Fibroblast of lung (primary cell): ENCODE data around the gene COMT. TPM values are rescaled to one million over a fixed set of nuclear protein-coding genes. Genes with fewer than 3 reads are reported as not detected.

ENCODE experiments used
- DNase-seq, 2 donors: peaks; one replicate each; pipeline versions ENCODE4 v3.0.0 to v3.0.0-alpha.2; 2010; ENCODE audit warnings: low read depth in 2 of 2
- H2AFZ ChIP-seq: 2 replicates; pipeline ENCODE4 v1.5.1; 2012; ENCODE audit warnings: low read length, control low read depth, inconsistent platforms
- H3K27ac ChIP-seq: 2 replicates; pipeline ENCODE4 v1.5.1; 2011; ENCODE audit warnings: low read length, control low read depth; ENCODE audit not compliant: insufficient read depth
- H3K27me3 ChIP-seq: 2 replicates; pipeline ENCODE4 v1.5.1; 2011; ENCODE audit warnings: mild to moderate bottlenecking, low read length; ENCODE audit not compliant: control insufficient read depth, insufficient read depth
- H3K36me3 ChIP-seq: 2 replicates; pipeline ENCODE4 v1.5.1; 2011; ENCODE audit warnings: low read length; ENCODE audit not compliant: control insufficient read depth, insufficient read depth
- H3K4me1 ChIP-seq: 2 replicates; pipeline ENCODE4 v1.5.1; 2011; ENCODE audit warnings: low read length; ENCODE audit not compliant: control insufficient read depth, insufficient read depth; ENCODE audit errors: extremely low read depth
- H3K4me2 ChIP-seq: 2 replicates; pipeline ENCODE4 v1.5.1; 2011; ENCODE audit warnings: low read length, control low read depth; ENCODE audit not compliant: insufficient read depth; ENCODE audit errors: extremely low read depth
- H3K4me3 ChIP-seq, 4 experiments: fragments of 200-600 bp in 1 of 4; sonication (generic) in 1 of 4; replicated peaks in 1 of 4; 2 replicates each; pipeline ENCODE4 v1.5.1; 2011 to 2016; ENCODE audit warnings: low read length in 4 of 4, low read depth in 3 of 4, mild to moderate bottlenecking in 3 of 4, control low read depth in 2 of 4, inconsistent platforms in 1 of 4, mixed read lengths in 1 of 4; ENCODE audit not compliant: insufficient read depth in 1 of 4; ENCODE audit errors: control extremely low read depth in 1 of 4
- H3K79me2 ChIP-seq: 2 replicates; pipeline ENCODE4 v1.5.1; 2012; ENCODE audit warnings: mild to moderate bottlenecking, low read length, inconsistent platforms; ENCODE audit not compliant: control insufficient read depth, insufficient read depth
- H3K9ac ChIP-seq: 2 replicates; pipeline ENCODE4 v1.5.1; 2011; ENCODE audit warnings: mild to moderate bottlenecking, low read length, control low read depth; ENCODE audit not compliant: insufficient read depth
- H3K9me3 ChIP-seq: 2 replicates; pipeline ENCODE4 v1.5.1; 2012; ENCODE audit warnings: low read depth, low read length; ENCODE audit not compliant: control insufficient read depth, insufficient read depth
- H4K20me1 ChIP-seq: 2 replicates; pipeline ENCODE4 v1.5.1; 2011; ENCODE audit warnings: low read length; ENCODE audit not compliant: control insufficient read depth, insufficient read depth; ENCODE audit errors: extremely low read depth
- CTCF ChIP-seq, 2 donors: IDR thresholded peaks in 1 of 2; conservative IDR thresholded peaks in 1 of 2; 1 replicate in 1 of 2; 2 replicates in 1 of 2; pipeline ENCODE4 v1.5.1; 2011 to 2012; ENCODE audit warnings: low read length in 2 of 2, control low read depth in 1 of 2, inconsistent platforms in 1 of 2, low read depth in 1 of 2, mild to moderate bottlenecking in 1 of 2
- EZH2 ChIP-seq: IDR thresholded peaks from 2 replicates; pipeline ENCODE4 v1.5.1; 2012; ENCODE audit warnings: low read length, control low read depth, mild to moderate bottlenecking; ENCODE audit errors: missing control alignments
- polyA plus RNA-seq, 2 donors: library from polyadenylated mRNA; depleted of rRNA in 1 of 2; stranded (reverse) in 1 of 2; unstranded in 1 of 2; fragments of >200 nt; gene quantifications; 2 replicates each; pipeline ENCODE4 v1.2.1, GENCODE V29; 2011 to 2012; ENCODE audit warnings: missing spikeins in 1 of 2
- total RNA-seq: library from RNA; depleted of rRNA; stranded (reverse); fragments of >200 nt; gene quantifications from 2 replicates; pipeline ENCODE4 v1.2.1, GENCODE V29; 2014

COMT gene
- total and polyA plus RNA-seq, 2 donors (not counting 1 experiment from before 2014, with no cell fraction given): 208 to 305 TPM

- H2AFZ ChIP-seq: no peak overlapping the region
- H3K27ac ChIP-seq: no peak overlapping the region
- H3K4me3 ChIP-seq: no peak overlapping the region
- no peaks in the 10 kb centered on the region for H3K4me1 ChIP-seq
- H3K4me2 ChIP-seq: no peak overlapping the region
- H4K20me1 ChIP-seq: no peaks in the 10 kb centered on the region
- H3K79me2 ChIP-seq: no peaks in the 10 kb centered on the region
- peak; percentile 35 to 60 for DNase-seq
- H3K9me3 ChIP-seq: no peaks in the 10 kb centered on the region
- peaks cover 18% of the 10 kb centered on the region for H3K36me3 ChIP-seq
- no peak overlapping the region for H3K9ac ChIP-seq
- no peaks in the 10 kb centered on the region for H3K27me3 ChIP-seq
- TF ChIP-seq CTCF (conservative IDR thresholded peaks at IDR 0.05 in 1 of 2, IDR thresholded peaks at IDR 0.05 in 1 of 2; ENCODE audit: low read depth in 1 of 2, low read length in 2 of 2): peak; percentile 76 to 83
- no peak for TF ChIP-seq EZH2
Measured at GRCh38 chr22:19970479-19971275, 29.1 kb downstream of the COMT start.

- H4K20me1 ChIP-seq: no peaks in the 10 kb centered on the region
- H3K27me3 ChIP-seq: no peaks in the 10 kb centered on the region
- H3K9me3 ChIP-seq: no peaks in the 10 kb centered on the region
- H2AFZ ChIP-seq: no peak overlapping the region
- H3K4me1 ChIP-seq: no peaks in the 10 kb centered on the region
- no peak overlapping the region for H3K4me2 ChIP-seq
- H3K27ac ChIP-seq: no peak overlapping the region
- no peak overlapping the region for H3K4me3 ChIP-seq
- peaks cover 16% of the 10 kb centered on the region for H3K36me3 ChIP-seq
- H3K79me2 ChIP-seq: no peaks in the 10 kb centered on the region
- TF ChIP-seq CTCF (conservative IDR thresholded peaks at IDR 0.05 in 1 of 2, IDR thresholded peaks at IDR 0.05 in 1 of 2; ENCODE audit: low read depth in 1 of 2, low read length in 2 of 2) (no peak), EZH2 (no peak)
- H3K9ac ChIP-seq: no peak overlapping the region
- DNase-seq: no peak
Measured at GRCh38 chr22:19971276-19972124, 29.9 kb downstream of the COMT start.

GRCh38 chr22:19972251-19972650, 30.7 kb downstream of the COMT start:
- Histone ChIP-seq H3K9ac (no peak overlapping the region), H3K36me3 (peaks cover 16% of the 10 kb centered on the region), H3K27me3 (no peaks in the 10 kb centered on the region), H3K4me1 (no peaks in the 10 kb centered on the region), H3K79me2 (no peaks in the 10 kb centered on the region), H3K9me3 (no peaks in the 10 kb centered on the region), H4K20me1 (no peaks in the 10 kb centered on the region), H3K4me3 (no peak overlapping the region), H3K4me2 (no peak overlapping the region), H2AFZ (no peak overlapping the region), H3K27ac (no peak overlapping the region)
- no peak for TF ChIP-seq CTCF (conservative IDR thresholded peaks at IDR 0.05 in 1 of 2, IDR thresholded peaks at IDR 0.05 in 1 of 2; ENCODE audit: low read depth in 1 of 2, low read length in 2 of 2)
- TF ChIP-seq EZH2: no peak
- no peak for DNase-seq
